NCI-H2196 (cell line): ENCODE measurements around the gene HIRA.
"Not testable (repeated sequence)": the region's sequence is repeated elsewhere in the genome, so short reads cannot be mapped to it uniquely, and the experiment has no call there.

ENCODE experiments used
- DNase-seq: peaks from one replicate; lab custom pipeline; 2025; ENCODE audit not compliant: unreplicated experiment; lab: John Stamatoyannopoulos, UW

Gene HIRA

GRCh38 chr22:19331474-19331873, 100.1 kb downstream of the HIRA start:
- no peak for DNase-seq

GRCh38 chr22:19330865-19331418, 100.6 kb downstream of the HIRA start:
- DNase-seq, result no peak

- not testable (repeated sequence) for DNase-seq
Observed at GRCh38 chr22:19330205-19330604, 101.3 kb downstream of the HIRA start.

GRCh38 chr22:19329454-19329853, 102.1 kb downstream of the HIRA start:
- no peak for DNase-seq

GRCh38 chr22:19325296-19325948, 106.1 kb downstream of the HIRA start:
- DNase-seq, result no peak

- not testable (repeated sequence) for DNase-seq
Observed at GRCh38 chr22:19323420-19323819, 108.1 kb downstream of the HIRA start.

- no peak for DNase-seq
Observed at GRCh38 chr22:19321757-19322156, 109.8 kb downstream of the HIRA start.

- DNase-seq, result not testable (repeated sequence)
Observed at GRCh38 chr22:19320136-19320535, 111.4 kb downstream of the HIRA start.

GRCh38 chr22:19319281-19319680, 112.3 kb downstream of the HIRA start:
- no peak for DNase-seq

- no peak for DNase-seq
Observed at GRCh38 chr22:19317865-19318264, 113.7 kb downstream of the HIRA start.

- no peak for DNase-seq
Observed at GRCh38 chr22:19307872-19308271, 123.7 kb downstream of the HIRA start.

- DNase-seq, result not testable (repeated sequence)
Observed at GRCh38 chr22:19306535-19306934, 125.0 kb downstream of the HIRA start.

GRCh38 chr22:19304547-19304946, 127.0 kb downstream of the HIRA start:
- DNase-seq, result no peak

GRCh38 chr22:19303785-19304184, 127.7 kb downstream of the HIRA start:
- no peak for DNase-seq

GRCh38 chr22:19295733-19296132, 135.8 kb downstream of the HIRA start:
- no peak for DNase-seq

GRCh38 chr22:19292458-19293230, 138.9 kb downstream of the HIRA start:
- peak; percentile 56 for DNase-seq

GRCh38 chr22:19291580-19292457, 139.7 kb downstream of the HIRA start, which contains the start of gene CLTCL1:
TSS of gene CLTCL1 (minus strand) at chr22:19291719. CDS start at chr22:19291641, 78 bp downstream.
- DNase-seq, result peak; percentile 72

- no peak for DNase-seq
Observed at GRCh38 chr22:19291218-19291579, 140.3 kb downstream of the HIRA start.

GRCh38 chr22:19290400-19291217, 140.9 kb downstream of the HIRA start:
- no peak for DNase-seq

- DNase-seq, result no peak
Observed at GRCh38 chr22:19289475-19290161, 141.9 kb downstream of the HIRA start.
